VCaP (cell line): ENCODE data around the gene ARHGAP31.

Experiments used
- H3K27ac ChIP-seq: fragments of 450-650 bp; 2 replicates; pipeline ENCODE4 v1.5.1; 2017
- CTCF ChIP-seq: fragments of 450-650 bp; conservative IDR thresholded peaks from 2 replicates; pipeline ENCODE4 v1.5.1; 2017; ENCODE audit warnings: mild to moderate bottlenecking, moderate library complexity

Gene ARHGAP31

DNA sequence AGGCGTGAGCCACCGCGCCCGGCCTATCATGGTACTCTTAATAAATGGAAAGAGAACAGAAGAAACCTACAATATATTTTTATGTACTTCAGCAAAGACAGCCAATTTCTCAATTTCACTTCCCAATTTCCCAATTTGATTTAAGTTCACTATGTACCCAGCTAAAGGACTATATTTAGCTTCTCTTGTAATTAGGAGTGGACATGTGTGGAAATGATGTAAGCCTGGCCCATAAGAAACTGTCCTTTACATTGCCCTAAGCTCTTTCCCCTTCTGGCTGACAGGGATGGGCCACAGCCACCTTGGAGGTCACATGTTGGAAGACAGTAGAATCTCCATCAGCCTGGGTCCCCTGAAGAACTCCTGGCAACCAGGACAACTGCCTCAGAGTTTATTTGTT lies 163.1 kb downstream of the ARHGAP31 start:
- TF ChIP-seq CTCF, result no peak
- no peak overlapping the region for H3K27ac ChIP-seq

- peak within 1 kb of the TSS; percentile 72 for H3K27ac ChIP-seq
- no peak for TF ChIP-seq CTCF
Measured at GRCh38 chr3:119463171-119464169, 169.3 kb downstream of the ARHGAP31 start, which contains the start of gene TMEM39A. TSS of gene TMEM39A (minus strand) at chr3:119463615. CDS start at chr3:119462074, 1,541 bp downstream.

GRCh38 chr3:119468041-119468440 lies 173.9 kb downstream of the ARHGAP31 start:
- no peak for TF ChIP-seq CTCF
- H3K27ac ChIP-seq, result peak overlapping the region; percentile 82

GRCh38 chr3:119469418-119470189 lies 175.4 kb downstream of the ARHGAP31 start:
- no peak; the same call in 1 of the 2 replicates for TF ChIP-seq CTCF
- H3K27ac ChIP-seq, result peak overlapping the region; percentile 82
